Sigmoid colon (tissue), 7 donors: Measurements from ENCODE around the gene ZNF207. TPM values are rescaled to one million over a fixed set of nuclear protein-coding genes. Genes with fewer than 3 reads are reported as not detected.

Experiments
- DNase-seq: peaks from one replicate; pipeline ENCODE4 v3.0.0-alpha.2; 2019
- H3K27ac ChIP-seq, 4 donors: fragments of 200-600 bp; sonication (generic); one replicate each; pipeline ENCODE4 v1.5.1; 2016 to 2019; ENCODE audit warnings: mild to moderate bottlenecking in 1 of 4
- H3K27me3 ChIP-seq, 3 donors: fragments of 200-600 bp; sonication (generic); one replicate each; pipeline ENCODE4 v1.5.1; 2019; ENCODE audit warnings: mild to moderate bottlenecking in 1 of 3
- H3K36me3 ChIP-seq, 4 donors: fragments of 200-600 bp; sonication (generic); one replicate each; pipeline ENCODE4 v1.5.1; 2016 to 2019
- H3K4me1 ChIP-seq, 4 donors: fragments of 200-600 bp; sonication (generic); one replicate each; pipeline ENCODE4 v1.5.1; 2017 to 2019
- H3K4me3 ChIP-seq, 4 donors: fragments of 200-600 bp; sonication (generic); one replicate each; pipeline ENCODE4 v1.5.1; 2017 to 2019; ENCODE audit warnings: mild to moderate bottlenecking in 2 of 4, moderate library complexity in 1 of 4
- H3K9me3 ChIP-seq, 4 donors: fragments of 200-600 bp in 3 of 4; sonication (generic) in 3 of 4; one replicate each; pipeline versions ENCODE4 v1.5.1 to v1.6.1; 2013 to 2019
- CTCF ChIP-seq, 4 experiments: fragments of 450-650 bp in 3 of 4; fragments of 200-600 bp in 1 of 4; IDR thresholded peaks; one replicate each; pipeline ENCODE4 v1.5.1; 2016 to 2019; ENCODE audit warnings: antibody characterized with exemption in 4 of 4, mild to moderate bottlenecking in 3 of 4, moderate library complexity in 2 of 4
- EP300 ChIP-seq, 4 donors: sonication (generic); formaldehyde crosslinking; IDR thresholded peaks; one replicate each; pipeline ENCODE4 v1.6.1; 2017; ENCODE audit warnings: antibody characterized with exemption in 4 of 4
- POLR2A ChIP-seq, 2 donors: fragments of 450-650 bp; IDR thresholded peaks; one replicate each; pipeline ENCODE4 v1.6.1; 2016; ENCODE audit warnings: antibody characterized with exemption in 2 of 2, mild to moderate bottlenecking in 2 of 2, moderate library complexity in 2 of 2
- POLR2AphosphoS5 ChIP-seq, 4 donors: sonication (generic); formaldehyde crosslinking; IDR thresholded peaks; one replicate each; pipeline ENCODE4 v1.6.1; 2017; ENCODE audit warnings: antibody characterized with exemption in 4 of 4
- WGBS, 2 donors: extraction: QIAGEN DNeasy Blood & Tissue Kit; methylation state at CpG; one replicate each; pipeline ENCODE4 v1.1.7; 2013; 5-methylcytosine and 5-hydroxymethylcytosine counted together
- intact Hi-C: fragments of 100-400 bp; cut with DNase I; formaldehyde crosslinking; loops from one replicate; pipeline ENCODE4 v1.15.1; 2023
- polyA plus RNA-seq, 3 donors: library from polyadenylated mRNA; stranded (reverse); fragments of 200-250 nt; gene quantifications; one replicate each; pipeline ENCODE4 v1.2.3, GENCODE V29; 2013
- total RNA-seq, 4 donors: library from RNA; depleted of rRNA; stranded (reverse); fragments of >200 nt; gene quantifications; one replicate each; pipeline ENCODE4 v1.1.0, GENCODE V29; 2016
- donor health status: healthy with polysubstance abuse.
- donor health status: Bipolar disorder and iron deficiency.
- donor health status: healthy.

The ZNF207 gene
- total and polyA plus RNA-seq, 7 donors = 61.9 to 132 (median 100) TPM

GRCh38 chr17:32341141-32341856, 8.7 kb upstream of the ZNF207 start:
- DNase-seq = no peak
- H3K27ac ChIP-seq = peak overlapping the region; percentile 77 to 87 (median 84)
- no peaks in the 10 kb centered on the region for H3K9me3 ChIP-seq
- 1% methylated on average over 13 of the region's 13 CpGs for WGBS, 2 donors
- no peaks in the 10 kb centered on the region for H3K27me3 ChIP-seq
- intact Hi-C loops = no loop called here
- no peak for TF ChIP-seq POLR2AphosphoS5 (IDR thresholded peaks at IDR 0.05)
- no peak for TF ChIP-seq EP300 (IDR thresholded peaks at IDR 0.05)
- TF ChIP-seq CTCF (IDR thresholded peaks at IDR 0.05) = no peak
- no peak for TF ChIP-seq POLR2A (IDR thresholded peaks at IDR 0.05)
- peaks cover 0 to 34% (median 1%) of the 10 kb centered on the region in 4 donors for H3K36me3 ChIP-seq
- peaks cover 0 to 20% (median 16%) of the 10 kb centered on the region in 4 donors for H3K4me1 ChIP-seq
- H3K4me3 ChIP-seq = peak overlapping the region; percentile 49 to 70 (median 66)

- peak within 1 kb of the TSS; percentile 49 to 70 (median 66) for H3K4me3 ChIP-seq
- H3K27me3 ChIP-seq = no peaks in the 10 kb centered on the region
- peaks cover 0 to 20% (median 16%) of the 10 kb centered on the region in 4 donors for H3K4me1 ChIP-seq
- peak within 1 kb of the TSS; percentile 77 to 87 (median 84) for H3K27ac ChIP-seq
- peaks cover 0 to 27% (median 1%) of the 10 kb centered on the region in 4 donors for H3K36me3 ChIP-seq
- peak; percentile 90 for DNase-seq
- TF ChIP-seq CTCF (IDR thresholded peaks at IDR 0.05) = no peak
- peak in 3 of 4 donors; percentile 61 to 76 (median 75) for TF ChIP-seq POLR2AphosphoS5 (IDR thresholded peaks at IDR 0.05)
- TF ChIP-seq EP300 (IDR thresholded peaks at IDR 0.05) = no peak
- peak in 1 of 2 donors; percentile 10 for TF ChIP-seq POLR2A (IDR thresholded peaks at IDR 0.05)
- H3K9me3 ChIP-seq = no peaks in the 10 kb centered on the region
- intact Hi-C loops = no loop called here
- 5 to 6% methylated on average over 46 to 47 of the region's 47 CpGs for WGBS, 2 donors
Observed at GRCh38 chr17:32341857-32342602, 7.9 kb upstream of the ZNF207 start, which contains the start of gene C17orf75. C17orf75 (minus strand) TSS chr17:32342173; CDS start chr17:32342139, 34 bp downstream.

DNA sequence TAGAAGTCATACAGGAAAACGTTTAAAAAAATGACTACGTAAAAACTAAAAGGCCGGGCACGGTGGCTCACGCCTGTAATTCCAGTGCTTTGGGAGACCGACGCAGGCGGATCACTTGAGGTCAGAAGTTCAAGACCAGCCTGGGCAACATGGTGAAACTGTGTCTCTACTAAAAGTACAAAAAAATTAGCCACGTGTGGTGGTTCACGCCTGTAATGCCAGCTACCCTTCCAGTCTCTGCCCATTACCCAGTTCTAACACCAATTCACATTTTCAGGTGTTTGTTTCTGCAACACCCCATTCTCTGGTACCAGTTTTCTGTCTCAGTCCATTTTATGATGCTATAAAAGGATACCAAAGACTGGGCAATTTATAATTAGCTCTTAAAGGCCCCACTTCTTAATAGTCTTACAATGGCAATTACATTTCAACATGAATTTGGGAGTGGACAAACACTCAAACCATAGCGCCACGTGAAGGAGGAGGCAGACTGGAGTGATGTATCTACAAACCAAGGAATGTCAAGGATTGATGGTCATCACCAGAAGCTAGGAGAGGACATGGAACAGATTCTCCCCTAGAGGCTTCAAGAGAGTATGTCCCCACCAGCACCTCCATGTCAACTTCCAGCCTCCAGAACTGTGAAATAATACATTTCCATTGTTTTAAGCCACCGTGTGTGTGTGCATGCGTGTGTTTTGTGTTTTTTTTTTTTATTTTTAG, 7.2 kb upstream of the ZNF207 start:
- DNase-seq = no peak
- 63 to 69% methylated on average over 14 of the region's 14 CpGs for WGBS, 2 donors
- H3K9me3 ChIP-seq = no peaks in the 10 kb centered on the region

More for the DNA sequence above, 7.2 kb upstream of the ZNF207 start:
- TF ChIP-seq POLR2AphosphoS5 (IDR thresholded peaks at IDR 0.05) (no peak), CTCF (IDR thresholded peaks at IDR 0.05) (no peak), EP300 (IDR thresholded peaks at IDR 0.05) (no peak), POLR2A (IDR thresholded peaks at IDR 0.05) (no peak)
- intact Hi-C loops = no loop called here
- Histone ChIP-seq H3K27ac (peak overlapping the region; percentile 77 to 87 (median 84)), H3K4me1 (peaks cover 0 to 20% (median 16%) of the 10 kb centered on the region in 4 donors), H3K27me3 (no peaks in the 10 kb centered on the region), H3K4me3 (peak overlapping the region; percentile 49 to 70 (median 66)), H3K36me3 (peaks cover 0 to 20% (median under 1%) of the 10 kb centered on the region in 4 donors)
